K562 (cell line): ENCODE data around the gene SCRN2. TPM values are rescaled to one million over a fixed set of nuclear protein-coding genes. Genes with fewer than 3 reads are reported as not detected.

Experiments used
- CBX1 ChIP-seq: sonication (generic); IDR thresholded peaks from 2 replicates; pipeline ENCODE4 v1.6.1; 2016; ENCODE audit warnings: antibody characterized with exemption, low read depth, mild to moderate bottlenecking
- CREB3 ChIP-seq: fragments of 450-650 bp; conservative IDR thresholded peaks from 2 replicates; pipeline ENCODE4 v1.6.1; 2016; ENCODE audit warnings: missing genetic modification characterization, low read depth, mild to moderate bottlenecking, missing compliant biosample characterization, moderate library complexity
- FOXP1 ChIP-seq: sonication (generic); formaldehyde crosslinking; IDR thresholded peaks from 2 replicates; pipeline ENCODE4 v1.8.0; 2022; ENCODE audit warnings: mild to moderate bottlenecking, missing genetic modification reagents
- HDAC1 ChIP-seq, 2 experiments: fragments of 450-650 bp; IDR thresholded peaks; 2 replicates each; pipeline ENCODE4 v1.6.1; 2016 to 2017; ENCODE audit warnings: inconsistent platforms in 1 of 2, mild to moderate bottlenecking in 1 of 2, moderate library complexity in 1 of 2
- KLF1 ChIP-seq: fragments of 450-650 bp; IDR thresholded peaks from 2 replicates; pipeline ENCODE4 v1.6.1; 2016; ENCODE audit warnings: missing genetic modification characterization, missing compliant biosample characterization
- NCOR1 ChIP-seq: fragments of 450-650 bp; IDR thresholded peaks from 2 replicates; pipeline ENCODE4 v1.6.1; 2016; ENCODE audit warnings: mild to moderate bottlenecking, moderate library complexity
- NFATC3 ChIP-seq: fragments of 450-650 bp; IDR thresholded peaks from 2 replicates; pipeline ENCODE4 v1.6.1; 2017; ENCODE audit warnings: mild to moderate bottlenecking
- NKRF ChIP-seq: fragments of 450-650 bp; IDR thresholded peaks from 2 replicates; pipeline ENCODE4 v1.6.1; 2016; ENCODE audit warnings: borderline replicate concordance
- NRF1 ChIP-seq, 2 experiments: fragments of 450-650 bp; IDR thresholded peaks in 1 of 2; conservative IDR thresholded peaks in 1 of 2; 2 replicates each; pipeline ENCODE4 v1.6.1; 2014; ENCODE audit warnings: mild to moderate bottlenecking in 2 of 2
- RBM17 ChIP-seq: fragments of 200-400 bp; formaldehyde crosslinking; IDR thresholded peaks from 2 replicates; pipeline ENCODE4 v1.6.1; 2017; ENCODE audit warnings: low read depth, mild to moderate bottlenecking, low read length, borderline replicate concordance
- RBM22 ChIP-seq: fragments of 200-400 bp; formaldehyde crosslinking; IDR thresholded peaks from 2 replicates; pipeline ENCODE4 v1.6.1; 2018; ENCODE audit warnings: low read length, low read depth; ENCODE audit not compliant: poor library complexity, severe bottlenecking
- SLC30A9 ChIP-seq: fragments of 250-450 bp; sonication (Bioruptor Pico); IDR thresholded peaks from 2 replicates; pipeline ENCODE4 v1.8.0; 2022; ENCODE audit warnings: mild to moderate bottlenecking, moderate library complexity
- TAF15 ChIP-seq: fragments of 200-400 bp; formaldehyde crosslinking; IDR thresholded peaks from 2 replicates; pipeline ENCODE4 v1.6.1; 2017; ENCODE audit warnings: mild to moderate bottlenecking, low read depth, low read length, moderate library complexity
- TFAM ChIP-seq: fragments of 250-450 bp; sonication (Bioruptor Pico); conservative IDR thresholded peaks from 2 replicates; pipeline ENCODE4 v1.5.0; 2021; ENCODE audit warnings: mild to moderate bottlenecking, moderate library complexity
- TOE1 ChIP-seq, 2 experiments: fragments of 450-650 bp in 1 of 2; sonication (generic) in 1 of 2; formaldehyde crosslinking in 1 of 2; IDR thresholded peaks; 2 replicates each; pipeline versions ENCODE4 v1.7.1 to v1.8.0; 2016 to 2022; ENCODE audit warnings: borderline replicate concordance in 2 of 2, mild to moderate bottlenecking in 2 of 2, antibody characterized with exemption in 1 of 2, inconsistent platforms in 1 of 2, low read depth in 1 of 2, missing genetic modification reagents in 1 of 2, moderate library complexity in 1 of 2
- ZBTB2 ChIP-seq: fragments of 450-650 bp; IDR thresholded peaks from 2 replicates; pipeline ENCODE4 v1.6.1; 2016; ENCODE audit warnings: antibody characterized with exemption
- ZFP36 ChIP-seq: fragments of 150-350 bp; IDR thresholded peaks from 2 replicates; pipeline ENCODE4 v1.6.1; 2018; ENCODE audit warnings: low read length, low read depth; ENCODE audit not compliant: partially characterized antibody
- ZNF212 ChIP-seq: fragments of 450-650 bp; formaldehyde crosslinking; IDR thresholded peaks from 2 replicates; pipeline ENCODE4 v1.4.0; 2020; ENCODE audit warnings: mild to moderate bottlenecking
- ZNF232 ChIP-seq: sonication (generic); formaldehyde crosslinking; IDR thresholded peaks from 2 replicates; pipeline ENCODE4 v1.8.0; 2022; ENCODE audit warnings: mild to moderate bottlenecking, missing genetic modification reagents
- ZNF311 ChIP-seq: fragments of 250-450 bp; sonication (Bioruptor Pico); IDR thresholded peaks from 2 replicates; pipeline ENCODE4 v1.4.0; 2020; ENCODE audit warnings: mild to moderate bottlenecking, moderate library complexity
- ZNF449 ChIP-seq: fragments of 250-450 bp; sonication (Bioruptor Pico); IDR thresholded peaks from 2 replicates; pipeline ENCODE4 v1.8.0; 2022; ENCODE audit warnings: moderate library complexity, mild to moderate bottlenecking, inconsistent platforms
- ZNF507 ChIP-seq: conservative IDR thresholded peaks from 2 replicates; pipeline ENCODE4 v1.6.1; 2017; ENCODE audit warnings: missing genetic modification characterization, missing compliant biosample characterization
- ZNF76 ChIP-seq: fragments of 250-450 bp; sonication (Bioruptor Pico); IDR thresholded peaks from 2 replicates; pipeline ENCODE4 v1.4.0; 2020; ENCODE audit warnings: mild to moderate bottlenecking, moderate library complexity, borderline replicate concordance
- polyA plus RNA-seq, 8 experiments: library from polyadenylated mRNA; depleted of rRNA in 4 of 8; stranded (reverse) in 5 of 8; unstranded in 3 of 8; fragments of >200 nt; fragmentation: Nextera tagmentation in 2 of 8; fragmentation: Illumina TruSeq in 1 of 8; extraction: Ambion mirVana in 2 of 8; extraction: Trizol in 1 of 8; gene quantifications; 2 replicates each; pipeline versions ENCODE4 v1.2.1 to v1.2.3, GENCODE V29; 2011 to 2014; ENCODE audit warnings: inconsistent platforms in 1 of 8, missing spikeins in 1 of 8
- total RNA-seq, 7 experiments: library from RNA; depleted of rRNA in 6 of 7; stranded (reverse); fragments of >200 nt in 6 of 7; fragmentation: Illumina TruSeq in 2 of 7; extraction: Trizol in 2 of 7; gene quantifications; 2 replicates each; pipeline versions ENCODE4 v1.2.1 to v1.2.3, GENCODE V29; 2011 to 2021; ENCODE audit warnings: low replicate concordance in 1 of 7

The SCRN2 gene
- total and polyA plus RNA-seq, 9 of the 15 experiments (the other 6 are each of a cell fraction or from before 2014, with no cell fraction given) = 0.25 to 32.9 (median 13.6) TPM

- TF ChIP-seq ZNF76 (CRISPR knock-in tag) (no peak), ZNF507 (no peak), ZNF212 (no peak), ZNF232 (no peak), NFATC3 (no peak), ZBTB2 (no peak), FOXP1 (CRISPR knock-in tag) (peak; percentile 79), CREB3 (tag) (no peak), TAF15 (no peak), RBM22 (no peak), CBX1 (no peak), NCOR1 (peak; percentile 56; the same call in 1 of the 2 replicates), TOE1 (IDR thresholded peaks at IDR 0.05; ENCODE audit: borderline replicate concordance) (no peak), TOE1 (CRISPR knock-in tag; IDR thresholded peaks at IDR 0.05; ENCODE audit: borderline replicate concordance, low read depth) (no peak), SLC30A9 (no peak), KLF1 (no peak), NRF1 (conservative IDR thresholded peaks at IDR 0.05 in 1 of 2, IDR thresholded peaks at IDR 0.05 in 1 of 2) (peak; percentile 11 to 34; a peak in 1 of 4 replicates), RBM17 (no peak), TFAM (CRISPR knock-in tag) (no peak), HDAC1 (IDR thresholded peaks at IDR 0.05) (no peak), ZFP36 (no peak), NKRF (no peak), ZNF449 (CRISPR knock-in tag) (no peak), ZNF311 (CRISPR knock-in tag) (no peak)
Observed at GRCh38 chr17:47810200-47810821, 30.8 kb downstream of the SCRN2 start (continued).
